Activated CD8-positive, alpha-beta T cell treated with anti-CD3 and anti-CD28 coated beads for 36 hours (primary cell): Measurements from ENCODE around the gene SPTB. TPM values are rescaled to one million over a fixed set of nuclear protein-coding genes. Genes with fewer than 3 reads are reported as not detected.

Experiments used
- ATAC-seq: fragments of 200-7000 bp; cut with Tn5 transposase; one replicate; pipeline ENCODE4 v1.10.0; 2021; ENCODE audit warnings: mild to moderate bottlenecking, moderate library complexity
- CTCF ChIA-PET: fragments of 350-600 bp; sonication (Branson Sonifier 250); formaldehyde crosslinking; loops from one replicate; lab custom pipeline; 2021; ENCODE audit warnings: antibody characterized with exemption; lab: Charles Lee
- POLR2A ChIA-PET: fragments of 350-600 bp; sonication (Branson Sonifier 250); formaldehyde crosslinking; loops from one replicate; lab custom pipeline; 2021; ENCODE audit warnings: antibody characterized with exemption; lab: Charles Lee
- DNase-seq: peaks from one replicate; pipeline ENCODE4 v3.0.0-alpha.2; 2020
- H3K27ac Mint-ChIP-seq: one replicate; pipeline ENCODE4 v1.8.0; 2021; ENCODE audit warnings: mild to moderate bottlenecking, mixed read lengths
- H3K27me3 Mint-ChIP-seq: one replicate; pipeline ENCODE4 v1.8.0; 2021; ENCODE audit warnings: mixed read lengths
- H3K36me3 Mint-ChIP-seq: one replicate; pipeline ENCODE4 v1.8.0; 2021; ENCODE audit warnings: low read depth, mixed read lengths
- H3K4me1 Mint-ChIP-seq: one replicate; pipeline ENCODE4 v1.8.0; 2021; ENCODE audit warnings: low read depth, mixed read lengths
- H3K4me3 Mint-ChIP-seq: one replicate; pipeline ENCODE4 v1.8.0; 2021; ENCODE audit warnings: mild to moderate bottlenecking, moderate library complexity, mixed read lengths
- H3K9me3 Mint-ChIP-seq: one replicate; pipeline ENCODE4 v1.8.0; 2021; ENCODE audit warnings: mixed read lengths
- intact Hi-C: fragments of 100-400 bp; cut with micrococcal nuclease; formaldehyde crosslinking; loops from one replicate; pipeline ENCODE4 v1.10.0; 2022
- total RNA-seq, 2 experiments: library from RNA; stranded (reverse); gene quantifications; one replicate each; pipeline ENCODE4 v1.2.3, GENCODE V29; 2021
- TF ChIP-seq, protein P1 (sequence below): fragments of 200-600 bp; IDR thresholded peaks from one replicate; pipeline ENCODE4 v1.8.0; 2022; ENCODE audit warnings: antibody characterized with exemption, mild to moderate bottlenecking

SPTB gene
- total RNA-seq, 2 experiments from 2014 or later, result 0.07 to 0.27 TPM

- H3K9me3 Mint-ChIP-seq, result no peaks in the 10 kb centered on the region
- no peaks in the 10 kb centered on the region for H3K4me1 Mint-ChIP-seq
- no peaks in the 10 kb centered on the region for H3K36me3 Mint-ChIP-seq
- ATAC-seq (no peak), DNase-seq (no peak)
- ChIA-PET POLR2A (no interaction called here), CTCF (no interaction called here)
- intact Hi-C loops, result no loop called here
- no peak overlapping the region for H3K4me3 Mint-ChIP-seq
- no peak overlapping the region for H3K27ac Mint-ChIP-seq
- TF ChIP-seq, protein P1, sequence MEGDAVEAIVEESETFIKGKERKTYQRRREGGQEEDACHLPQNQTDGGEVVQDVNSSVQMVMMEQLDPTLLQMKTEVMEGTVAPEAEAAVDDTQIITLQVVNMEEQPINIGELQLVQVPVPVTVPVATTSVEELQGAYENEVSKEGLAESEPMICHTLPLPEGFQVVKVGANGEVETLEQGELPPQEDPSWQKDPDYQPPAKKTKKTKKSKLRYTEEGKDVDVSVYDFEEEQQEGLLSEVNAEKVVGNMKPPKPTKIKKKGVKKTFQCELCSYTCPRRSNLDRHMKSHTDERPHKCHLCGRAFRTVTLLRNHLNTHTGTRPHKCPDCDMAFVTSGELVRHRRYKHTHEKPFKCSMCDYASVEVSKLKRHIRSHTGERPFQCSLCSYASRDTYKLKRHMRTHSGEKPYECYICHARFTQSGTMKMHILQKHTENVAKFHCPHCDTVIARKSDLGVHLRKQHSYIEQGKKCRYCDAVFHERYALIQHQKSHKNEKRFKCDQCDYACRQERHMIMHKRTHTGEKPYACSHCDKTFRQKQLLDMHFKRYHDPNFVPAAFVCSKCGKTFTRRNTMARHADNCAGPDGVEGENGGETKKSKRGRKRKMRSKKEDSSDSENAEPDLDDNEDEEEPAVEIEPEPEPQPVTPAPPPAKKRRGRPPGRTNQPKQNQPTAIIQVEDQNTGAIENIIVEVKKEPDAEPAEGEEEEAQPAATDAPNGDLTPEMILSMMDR, result no peak
- no peaks in the 10 kb centered on the region for H3K27me3 Mint-ChIP-seq
Measured at GRCh38 chr14:64747327-64747726, 132.4 kb downstream of the SPTB start.

DNA sequence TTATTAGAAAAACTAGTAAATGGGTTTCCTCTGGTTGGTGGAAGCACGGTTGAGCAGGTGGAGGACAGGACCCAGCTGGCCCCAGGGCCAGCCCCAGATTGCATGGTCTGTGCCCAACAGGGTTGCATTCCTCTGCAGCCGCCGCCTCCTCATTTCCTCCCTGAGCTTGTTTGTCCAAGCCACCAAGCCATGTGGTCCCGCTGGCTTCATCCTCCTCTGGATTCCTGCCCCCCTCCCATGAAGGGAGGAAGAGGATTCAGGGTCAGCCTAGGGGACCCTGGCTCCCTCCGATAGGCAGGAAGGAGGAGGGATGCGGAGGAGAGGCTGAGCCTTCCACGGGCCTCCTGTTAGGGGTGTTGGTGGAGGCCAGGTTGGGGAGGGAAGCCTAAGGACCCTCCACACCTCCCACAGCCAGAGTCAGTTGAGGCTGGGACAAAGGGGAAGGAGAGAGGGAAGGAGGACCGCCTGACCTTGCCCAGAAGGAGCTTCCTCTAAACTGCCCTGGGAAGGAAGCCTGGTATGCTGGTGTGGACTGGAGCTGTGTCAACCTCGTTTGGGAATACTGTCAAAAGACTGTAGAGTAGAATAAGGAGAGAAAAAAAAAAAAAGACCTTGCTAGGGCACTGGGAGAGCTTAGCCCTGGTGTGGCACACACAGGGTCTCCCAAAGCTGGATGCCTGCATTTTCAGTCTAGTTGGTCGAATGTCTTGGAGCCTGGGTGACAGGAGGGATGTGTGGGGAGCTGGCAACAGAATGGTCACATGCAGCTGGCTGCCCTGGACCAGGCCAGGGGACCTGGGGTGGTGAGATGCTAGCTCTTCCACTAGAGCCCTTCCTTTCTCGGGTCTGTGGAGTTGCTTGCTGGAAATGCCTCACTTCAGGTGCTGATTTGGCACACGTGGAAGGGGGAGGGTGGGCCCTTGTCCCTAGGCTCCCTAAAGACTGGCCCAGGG is 133.1 kb downstream of the SPTB start:
- Mint-ChIP-seq H3K9me3 (no peaks in the 10 kb centered on the region), H3K27ac (no peak overlapping the region), H3K36me3 (no peaks in the 10 kb centered on the region), H3K4me3 (no peak overlapping the region), H3K4me1 (no peaks in the 10 kb centered on the region), H3K27me3 (no peaks in the 10 kb centered on the region)
- POLR2A ChIA-PET, result no interaction called here
- intact Hi-C loops, result no loop called here
- no peak for ATAC-seq
- TF ChIP-seq, protein P1, result no peak
- DNase-seq, result no peak
- CTCF ChIA-PET, result interaction anchor here (1.3 kb wide), 1 partner anchor 19 kb away, joined by 3 read pairs; no protein-coding TSS in a partner anchor

GRCh38 chr14:64745511-64746091 is 134.1 kb downstream of the SPTB start:
- no peak overlapping the region for H3K27ac Mint-ChIP-seq
- POLR2A ChIA-PET, result no interaction called here
- CTCF ChIA-PET, result interaction anchor here (1.3 kb wide), 1 partner anchor 20 kb away, joined by 3 read pairs; no protein-coding TSS in a partner anchor
- H3K9me3 Mint-ChIP-seq, result no peaks in the 10 kb centered on the region
- no peaks in the 10 kb centered on the region for H3K36me3 Mint-ChIP-seq
- no peak overlapping the region for H3K4me3 Mint-ChIP-seq
- ATAC-seq (no peak), DNase-seq (no peak)
- TF ChIP-seq, protein P1, result no peak
- no peaks in the 10 kb centered on the region for H3K4me1 Mint-ChIP-seq
- H3K27me3 Mint-ChIP-seq, result no peaks in the 10 kb centered on the region
- intact Hi-C loops, result no loop called here

DNA sequence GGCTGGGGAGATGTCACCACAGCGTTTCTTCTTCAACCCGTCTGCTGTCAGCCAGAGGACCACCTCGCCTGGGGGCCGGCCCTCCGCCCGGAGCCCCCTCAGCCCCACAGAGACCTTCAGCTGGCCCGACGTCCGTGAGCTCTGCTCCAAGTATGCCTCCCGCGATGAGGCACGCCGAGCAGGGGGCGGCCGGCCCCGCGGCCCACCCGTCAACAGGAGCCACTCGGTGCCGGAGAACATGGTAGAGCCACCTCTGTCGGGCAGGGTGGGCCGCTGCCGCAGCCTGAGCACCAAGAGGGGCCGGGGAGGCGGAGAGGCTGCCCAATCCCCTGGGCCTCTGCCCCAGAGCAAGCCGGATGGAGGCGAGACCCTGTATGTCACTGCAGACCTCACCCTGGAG is 136.6 kb downstream of the SPTB start:
- TF ChIP-seq, protein P1, result no peak
- H3K4me1 Mint-ChIP-seq, result no peaks in the 10 kb centered on the region
- intact Hi-C loops, result no loop called here
- H3K27me3 Mint-ChIP-seq, result no peaks in the 10 kb centered on the region
- ChIA-PET POLR2A (no interaction called here), CTCF (no interaction called here)
- ATAC-seq, result no peak
- H3K27ac Mint-ChIP-seq, result no peak overlapping the region
- H3K36me3 Mint-ChIP-seq, result no peaks in the 10 kb centered on the region
- H3K4me3 Mint-ChIP-seq, result no peak overlapping the region
- no peaks in the 10 kb centered on the region for H3K9me3 Mint-ChIP-seq
- DNase-seq, result no peak

DNA sequence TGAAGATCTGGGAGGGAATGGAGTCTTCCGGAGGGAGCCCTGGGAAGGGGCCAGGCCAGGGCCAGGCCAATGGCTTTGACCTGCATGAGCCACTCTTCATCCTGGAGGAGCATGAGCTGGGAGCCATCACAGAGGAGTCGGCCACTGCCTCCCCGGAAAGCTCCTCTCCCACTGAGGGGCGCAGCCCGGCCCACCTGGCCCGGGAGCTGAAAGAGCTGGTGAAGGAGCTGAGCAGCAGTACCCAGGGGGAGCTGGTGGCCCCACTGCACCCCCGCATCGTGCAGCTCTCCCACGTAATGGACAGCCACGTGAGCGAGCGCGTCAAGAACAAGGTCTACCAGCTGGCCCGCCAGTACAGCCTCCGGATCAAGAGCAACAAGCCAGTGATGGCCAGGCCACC is 137.7 kb downstream of the SPTB start:
- CTCF ChIA-PET, result no interaction called here
- Mint-ChIP-seq H3K4me1 (no peaks in the 10 kb centered on the region), H3K27me3 (no peaks in the 10 kb centered on the region), H3K4me3 (no peak overlapping the region), H3K9me3 (no peaks in the 10 kb centered on the region), H3K27ac (no peak overlapping the region), H3K36me3 (no peaks in the 10 kb centered on the region)
- POLR2A ChIA-PET, result no interaction called here
- DNase-seq (no peak), ATAC-seq (no peak)
- TF ChIP-seq, protein P1, result no peak
- intact Hi-C loops, result no loop called here
